CD14-positive monocyte (primary cell): Measurements from ENCODE around the gene AGFG2. TPM values are rescaled to one million over a fixed set of nuclear protein-coding genes. Genes with fewer than 3 reads are reported as not detected.

ENCODE experiments used
- DNase-seq, 3 donors: peaks; one replicate each; pipeline ENCODE4 v3.0.0-alpha.2; 2011 to 2022
- H2AFZ ChIP-seq: 2 replicates; pipeline ENCODE4 v1.6.0; 2012; ENCODE audit warnings: mild to moderate bottlenecking, low read depth, low read length, inconsistent platforms; ENCODE audit not compliant: insufficient read depth, poor library complexity, severe bottlenecking
- H3K27ac ChIP-seq, 2 donors: 1 replicate in 1 of 2; 2 replicates in 1 of 2; pipeline ENCODE4 v1.5.1; 2012 to 2013; ENCODE audit warnings: low read length in 2 of 2, control low read depth in 1 of 2, inconsistent platforms in 1 of 2, low read depth in 1 of 2, mild to moderate bottlenecking in 1 of 2
- H3K27me3 ChIP-seq, 2 donors: one replicate each; pipeline versions ENCODE4 v1.6.0 to v1.6.1; 2011 to 2013; ENCODE audit warnings: low read length in 2 of 2; ENCODE audit not compliant: control insufficient read depth in 2 of 2, insufficient read depth in 2 of 2
- H3K36me3 ChIP-seq, 2 donors: replicated peaks in 1 of 2; 1 replicate in 1 of 2; 2 replicates in 1 of 2; pipeline versions ENCODE4 v1.5.1 to v1.6.1; 2012 to 2013; ENCODE audit warnings: low read length in 2 of 2, control low read depth in 1 of 2, inconsistent platforms in 1 of 2, mild to moderate bottlenecking in 1 of 2; ENCODE audit not compliant: insufficient read depth in 2 of 2, control insufficient read depth in 1 of 2
- H3K4me1 ChIP-seq, 2 donors: 1 replicate in 1 of 2; 2 replicates in 1 of 2; pipeline versions ENCODE4 v1.5.1 to v1.6.1; 2012 to 2013; ENCODE audit warnings: low read length in 2 of 2, control low read depth in 1 of 2, inconsistent platforms in 1 of 2, mild to moderate bottlenecking in 1 of 2, moderate library complexity in 1 of 2; ENCODE audit not compliant: insufficient read depth in 2 of 2, control insufficient read depth in 1 of 2
- H3K4me2 ChIP-seq: replicated peaks from 2 replicates; pipeline ENCODE3; 2012; ENCODE audit warnings: low read length, moderate library complexity, mild to moderate bottlenecking; ENCODE audit not compliant: poor library complexity, severe bottlenecking; ENCODE audit errors: extremely low read depth
- H3K4me3 ChIP-seq, 3 experiments: fragments of 200-600 bp in 1 of 3; sonication (generic) in 1 of 3; replicated peaks in 1 of 3; 1 replicate in 2 of 3; 2 replicates in 1 of 3; pipeline ENCODE4 v1.5.1; 2011 to 2013; ENCODE audit warnings: low read length in 3 of 3, mild to moderate bottlenecking in 3 of 3, control low read depth in 2 of 3, low read depth in 2 of 3, inconsistent platforms in 1 of 3, moderate library complexity in 1 of 3
- H3K79me2 ChIP-seq: 2 replicates; pipeline ENCODE4 v1.6.0; 2012; ENCODE audit warnings: mild to moderate bottlenecking, control low read depth, inconsistent platforms, low read length, moderate library complexity; ENCODE audit not compliant: insufficient read depth
- H3K9ac ChIP-seq: 2 replicates; pipeline ENCODE4 v1.6.0; 2017; ENCODE audit warnings: low read length, mild to moderate bottlenecking; ENCODE audit not compliant: insufficient read depth, poor library complexity, severe bottlenecking
- H3K9me3 ChIP-seq, 2 donors: replicated peaks in 1 of 2; 1 replicate in 1 of 2; 2 replicates in 1 of 2; pipeline versions ENCODE4 v1.5.1 to v1.6.1; 2012 to 2013; ENCODE audit warnings: low read length in 2 of 2, control low read depth in 1 of 2; ENCODE audit not compliant: control insufficient read depth in 1 of 2, insufficient read depth in 1 of 2
- H4K20me1 ChIP-seq: 2 replicates; pipeline ENCODE4 v1.6.0; 2012; ENCODE audit warnings: mild to moderate bottlenecking, low read length, control low read depth, moderate library complexity; ENCODE audit not compliant: insufficient read depth
- H3K27ac Mint-ChIP-seq, 7 donors: one replicate each; pipeline ENCODE4 v1.8.0; 2020; ENCODE audit warnings: mild to moderate bottlenecking in 7 of 7, mixed read lengths in 7 of 7, moderate library complexity in 6 of 7, inconsistent platforms in 2 of 7
- H3K27me3 Mint-ChIP-seq, 3 donors: one replicate each; pipeline ENCODE4 v1.8.0; 2021 to 2022; ENCODE audit warnings: low read depth in 3 of 3, mild to moderate bottlenecking in 3 of 3, mixed read lengths in 3 of 3, moderate library complexity in 3 of 3, inconsistent platforms in 1 of 3
- H3K36me3 Mint-ChIP-seq, 2 donors: one replicate each; pipeline ENCODE4 v1.8.0; 2020; ENCODE audit warnings: mixed read lengths in 2 of 2, inconsistent platforms in 1 of 2, mild to moderate bottlenecking in 1 of 2
- H3K4me1 Mint-ChIP-seq: one replicate; pipeline ENCODE4 v1.8.0; 2020; ENCODE audit warnings: mild to moderate bottlenecking, mixed read lengths
- H3K4me3 Mint-ChIP-seq, 2 donors: one replicate each; pipeline ENCODE4 v1.8.0; 2020; ENCODE audit warnings: mild to moderate bottlenecking in 2 of 2, mixed read lengths in 2 of 2, moderate library complexity in 1 of 2
- H3K9me3 Mint-ChIP-seq, 7 donors: one replicate each; pipeline ENCODE4 v1.8.0; 2020 to 2022; ENCODE audit warnings: mixed read lengths in 7 of 7, mild to moderate bottlenecking in 6 of 7, moderate library complexity in 6 of 7, inconsistent platforms in 2 of 7
- WGBS: methylation state at CpG from one replicate; pipeline ENCODE4 v1.1.5; 2013; ENCODE audit warnings: missing lambda C conversion rate; ENCODE audit not compliant: insufficient coverage; 5-methylcytosine and 5-hydroxymethylcytosine counted together
- intact Hi-C, 2 donors: fragments of 100-400 bp; cut with micrococcal nuclease; formaldehyde crosslinking; loops; one replicate each; pipeline versions ENCODE4 v1.15.0 to v1.15.1; 2023
- polyA minus RNA-seq: library from RNA; depleted of rRNA, polyadenylated mRNA; stranded (reverse); fragments of >200 nt; gene quantifications from 2 replicates; pipeline ENCODE4 v1.2.3, GENCODE V29; 2012
- polyA plus RNA-seq, 3 donors: library from polyadenylated mRNA; depleted of rRNA in 1 of 3; unstranded in 2 of 3; stranded (reverse) in 1 of 3; fragments of 300-500 nt in 2 of 3; fragments of >200 nt in 1 of 3; fragmentation: Illumina TruSeq in 2 of 3; gene quantifications; 1 replicate in 2 of 3; 2 replicates in 1 of 3; pipeline ENCODE4 v1.2.3, GENCODE V29; 2012 to 2021
- total RNA-seq, 12 experiments: library from RNA in 1 of 12; stranded (reverse) in 1 of 12; fragments of 120-200 nt in 1 of 12; gene quantifications; one replicate each; pipeline ENCODE4 v1.2.4 and lab custom pipeline; 2013 to 2026; ENCODE audit warnings: mixed read lengths in 6 of 12, inconsistent platforms in 1 of 12
- TF ChIP-seq, protein P1 (sequence below): fragments of 200-600 bp; IDR thresholded peaks from one replicate; pipeline ENCODE4 v1.8.0; 2022; ENCODE audit warnings: antibody characterized with exemption, mild to moderate bottlenecking

Gene AGFG2
- total RNA-seq (2013), result 2.3 TPM
- polyA plus RNA-seq (1 to 10 TPM; 1.3 to 1.8 (median 1.8) TPM), polyA minus RNA-seq (2.9 and 4.7 TPM in 2 replicates), total RNA-seq (lab: John Stamatoyannopoulos, UW) (0.23 to 2.4 (median 1.2) reads per million in 11 experiments)

- Histone ChIP-seq H3K27ac (peak within 1 kb of the TSS in 1 of 2 donors; percentile 58), H3K79me2 (peaks cover 3% of the 10 kb centered on the region), H4K20me1 (no peaks in the 10 kb centered on the region), H3K9me3 (no peaks in the 10 kb centered on the region), H2AFZ (peak within 1 kb of the TSS; percentile 96), H3K36me3 (no peaks in the 10 kb centered on the region), H3K4me3 (peak within 1 kb of the TSS; percentile 56 to 85 (median 57)), H3K4me1 (peaks cover 14 to 18% of the 10 kb centered on the region in 2 donors), H3K9ac (peak within 1 kb of the TSS; percentile 61), H3K27me3 (no peaks in the 10 kb centered on the region), H3K4me2 (peak within 1 kb of the TSS; percentile 93)
- H3K4me1 Mint-ChIP-seq, result peaks cover 13% of the 10 kb centered on the region
- intact Hi-C loops, result loop anchor here in 1 of 2 donors (2.0 to 5.0 kb wide), 2 partner anchors 48 to 74 kb away; partner anchors contain the start of genes FBXO24, LRCH4 and MOSPD3
- TF ChIP-seq, protein P1, sequence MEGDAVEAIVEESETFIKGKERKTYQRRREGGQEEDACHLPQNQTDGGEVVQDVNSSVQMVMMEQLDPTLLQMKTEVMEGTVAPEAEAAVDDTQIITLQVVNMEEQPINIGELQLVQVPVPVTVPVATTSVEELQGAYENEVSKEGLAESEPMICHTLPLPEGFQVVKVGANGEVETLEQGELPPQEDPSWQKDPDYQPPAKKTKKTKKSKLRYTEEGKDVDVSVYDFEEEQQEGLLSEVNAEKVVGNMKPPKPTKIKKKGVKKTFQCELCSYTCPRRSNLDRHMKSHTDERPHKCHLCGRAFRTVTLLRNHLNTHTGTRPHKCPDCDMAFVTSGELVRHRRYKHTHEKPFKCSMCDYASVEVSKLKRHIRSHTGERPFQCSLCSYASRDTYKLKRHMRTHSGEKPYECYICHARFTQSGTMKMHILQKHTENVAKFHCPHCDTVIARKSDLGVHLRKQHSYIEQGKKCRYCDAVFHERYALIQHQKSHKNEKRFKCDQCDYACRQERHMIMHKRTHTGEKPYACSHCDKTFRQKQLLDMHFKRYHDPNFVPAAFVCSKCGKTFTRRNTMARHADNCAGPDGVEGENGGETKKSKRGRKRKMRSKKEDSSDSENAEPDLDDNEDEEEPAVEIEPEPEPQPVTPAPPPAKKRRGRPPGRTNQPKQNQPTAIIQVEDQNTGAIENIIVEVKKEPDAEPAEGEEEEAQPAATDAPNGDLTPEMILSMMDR, result no peak
- peaks cover 0 to 5% (median 0%) of the 10 kb centered on the region in 3 donors for H3K27me3 Mint-ChIP-seq
- no peaks in the 10 kb centered on the region for H3K36me3 Mint-ChIP-seq
- H3K4me3 Mint-ChIP-seq, result peak within 1 kb of the TSS; percentile 91 to 96
- peak within 1 kb of the TSS in 6 of 7 donors; percentile 24 to 89 (median 60) for H3K27ac Mint-ChIP-seq
- peak; percentile 99 to 100 (median 99) for DNase-seq
- no peaks in the 10 kb centered on the region for H3K9me3 Mint-ChIP-seq
- WGBS, result 0% methylated on average over 60 of the region's 60 CpGs
Observed at GRCh38 chr7:100538654-100539435, at the start of gene AGFG2. AGFG2 (plus strand) TSS chr7:100539203; CDS start chr7:100539347, 144 bp downstream.

GRCh38 chr7:100489824-100490223 lies 49.2 kb upstream of the AGFG2 start:
- no peak overlapping the region for H3K27ac ChIP-seq
- H3K9me3 Mint-ChIP-seq, result peaks cover 0 to 4% (median 1%) of the 10 kb centered on the region in 7 donors
- H4K20me1 ChIP-seq, result no peaks in the 10 kb centered on the region
- no peaks in the 10 kb centered on the region for H3K79me2 ChIP-seq
- no peak overlapping the region for H3K4me2 ChIP-seq
- H3K36me3 ChIP-seq, result no peaks in the 10 kb centered on the region
- no peak overlapping the region for H3K9ac ChIP-seq
- DNase-seq, result peak; percentile 30 to 63 (median 38)
- peaks cover 29 to 48% (median 30%) of the 10 kb centered on the region in 3 donors for H3K27me3 Mint-ChIP-seq
- H3K4me1 ChIP-seq, result peaks cover 4 to 13% of the 10 kb centered on the region in 2 donors
- no peak overlapping the region for H3K4me3 ChIP-seq
- TF ChIP-seq, protein P1, result no peak
- peaks cover 0 to 3% of the 10 kb centered on the region in 2 donors for H3K36me3 Mint-ChIP-seq
- 69% methylated on average over 5 of the region's 9 CpGs for WGBS
- peaks cover 9% of the 10 kb centered on the region for H3K4me1 Mint-ChIP-seq
- H3K27ac Mint-ChIP-seq, result peak overlapping the region in 1 of 7 donors; percentile 50
- intact Hi-C loops, result no loop called here
- no peak overlapping the region for H2AFZ ChIP-seq
- no peak overlapping the region for H3K4me3 Mint-ChIP-seq
- H3K27me3 ChIP-seq, result peaks cover 5 to 30% of the 10 kb centered on the region in 2 donors
- H3K9me3 ChIP-seq, result no peaks in the 10 kb centered on the region
